HCEC 1CT (cell line): ENCODE measurements around the gene SLC16A8.
"Not testable (repeated sequence)": the region's sequence is repeated elsewhere in the genome, so short reads cannot be mapped to it uniquely, and the experiment has no call there.

ENCODE experiments used
- DNase-seq: peaks from one replicate; pipeline ENCODE4 v3.0.0-alpha.2; 2017

SLC16A8 gene

DNA sequence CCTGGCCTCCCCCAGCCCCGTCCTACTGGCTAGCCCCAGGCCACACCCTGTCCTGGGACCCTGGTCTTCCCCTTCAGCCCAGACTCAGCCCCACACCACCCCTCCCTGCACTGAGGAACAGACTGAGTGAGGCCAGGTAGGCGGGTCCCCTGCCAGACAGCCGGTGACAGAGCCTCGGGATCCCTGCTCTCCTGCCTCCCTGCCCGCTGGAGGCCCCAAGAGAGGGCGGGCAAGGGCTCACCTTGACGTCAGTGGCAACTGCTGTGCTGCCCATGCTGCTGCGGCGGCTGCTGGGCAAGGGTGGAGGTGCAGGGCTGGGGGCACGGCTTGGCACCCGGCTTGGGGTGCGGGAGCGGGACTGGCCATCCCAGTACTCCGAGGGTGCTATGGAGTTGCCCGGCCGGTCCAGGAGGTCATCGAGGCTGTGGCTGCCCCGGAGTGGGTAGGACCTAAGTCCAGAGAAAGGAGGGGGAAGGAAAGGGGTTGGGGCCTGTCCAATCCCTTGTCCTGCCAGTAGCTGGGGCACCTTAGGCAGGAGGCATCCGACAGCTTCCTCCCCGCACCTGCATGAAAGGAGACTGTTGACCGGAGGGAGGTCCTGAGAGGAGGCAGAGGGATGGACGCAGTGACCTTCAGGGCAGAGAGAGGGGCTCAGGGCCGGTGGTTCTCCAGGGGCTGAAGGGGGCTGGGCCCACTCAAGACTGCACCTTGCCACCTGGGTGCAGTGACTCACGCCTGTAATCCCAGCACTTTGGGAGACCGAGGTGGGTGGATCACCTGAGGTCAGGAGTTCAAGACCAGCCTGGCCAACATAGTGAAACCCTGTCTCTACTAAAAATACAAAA is 2.2 kb upstream of the SLC16A8 start:
- DNase-seq, result no peak

DNA sequence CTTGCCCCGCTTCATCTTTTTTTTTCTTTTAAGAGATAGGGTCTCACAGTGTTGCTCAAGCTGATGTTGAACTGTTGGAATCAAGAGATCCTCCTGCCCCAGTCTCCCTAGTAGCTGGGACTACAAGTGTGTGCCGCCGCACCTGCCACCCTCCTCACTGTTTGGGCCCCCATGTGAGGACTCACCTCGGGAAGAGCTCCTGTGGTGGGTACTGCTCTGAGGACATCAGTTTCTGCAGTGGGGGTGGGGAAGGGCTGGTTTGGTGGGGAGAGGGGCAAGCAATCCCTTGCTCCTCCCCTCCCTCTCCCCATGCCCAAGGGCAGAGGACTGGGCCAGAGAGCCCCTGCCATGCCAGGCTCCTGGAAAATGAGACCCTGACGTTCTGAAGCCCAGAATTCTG is 1.5 kb upstream of the SLC16A8 start:
- DNase-seq, result no peak

DNA sequence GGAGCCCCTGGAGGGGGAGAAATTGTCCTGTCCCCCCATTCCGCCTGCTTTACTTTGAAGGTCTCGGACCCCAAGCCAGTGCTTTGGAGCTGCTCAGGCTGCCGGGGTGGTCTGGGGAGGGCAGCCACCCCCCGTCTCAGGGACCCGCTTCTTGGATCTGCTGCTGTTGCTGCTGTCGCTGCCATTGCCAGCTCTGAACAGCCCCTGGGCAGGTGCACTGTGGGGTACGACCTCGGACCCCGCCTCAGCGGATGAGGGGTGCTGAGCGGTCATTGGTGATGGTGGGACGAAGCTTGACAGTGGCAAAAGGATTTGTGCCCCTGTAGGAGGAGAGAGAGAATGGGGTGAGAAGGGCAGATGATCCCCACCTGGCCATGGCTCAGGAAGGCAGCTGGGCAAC is 1.1 kb upstream of the SLC16A8 start:
- no peak for DNase-seq

DNA sequence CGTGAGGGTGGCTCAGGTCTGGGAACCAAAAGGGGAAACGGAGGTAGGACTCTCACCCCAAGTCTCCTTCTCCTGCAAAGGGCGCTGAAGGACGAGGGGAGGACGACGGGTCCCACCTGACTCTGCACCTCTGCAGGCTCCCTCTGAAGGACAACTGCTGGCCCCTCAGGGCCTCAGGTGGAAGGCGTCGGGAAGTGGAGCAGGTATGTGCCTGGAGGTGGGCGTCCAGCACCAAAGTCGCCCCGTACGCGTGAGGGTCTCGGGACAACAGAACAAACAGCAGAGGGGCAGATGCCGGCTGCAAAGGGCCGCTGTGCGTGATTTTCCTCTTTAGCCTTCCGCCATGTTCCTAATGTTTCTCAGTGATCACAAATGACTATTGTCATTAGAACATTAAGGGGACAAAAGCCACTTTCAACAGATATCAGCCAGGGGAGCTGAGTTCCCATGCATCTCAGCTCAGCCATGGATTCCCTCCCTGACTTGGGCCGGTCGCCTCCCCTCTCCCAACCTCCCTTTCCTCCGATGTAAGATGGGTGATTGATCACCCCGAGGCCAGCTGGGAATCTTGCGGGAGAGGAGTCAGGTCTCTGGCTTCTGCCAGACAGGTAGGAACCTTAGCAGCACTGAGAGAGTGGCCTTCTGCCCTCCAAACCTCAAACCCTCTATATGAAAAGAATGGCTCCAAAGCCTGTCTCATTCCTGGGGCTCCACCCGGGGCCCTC is 836 bp downstream of the SLC16A8 start:
- no peak for DNase-seq

DNA sequence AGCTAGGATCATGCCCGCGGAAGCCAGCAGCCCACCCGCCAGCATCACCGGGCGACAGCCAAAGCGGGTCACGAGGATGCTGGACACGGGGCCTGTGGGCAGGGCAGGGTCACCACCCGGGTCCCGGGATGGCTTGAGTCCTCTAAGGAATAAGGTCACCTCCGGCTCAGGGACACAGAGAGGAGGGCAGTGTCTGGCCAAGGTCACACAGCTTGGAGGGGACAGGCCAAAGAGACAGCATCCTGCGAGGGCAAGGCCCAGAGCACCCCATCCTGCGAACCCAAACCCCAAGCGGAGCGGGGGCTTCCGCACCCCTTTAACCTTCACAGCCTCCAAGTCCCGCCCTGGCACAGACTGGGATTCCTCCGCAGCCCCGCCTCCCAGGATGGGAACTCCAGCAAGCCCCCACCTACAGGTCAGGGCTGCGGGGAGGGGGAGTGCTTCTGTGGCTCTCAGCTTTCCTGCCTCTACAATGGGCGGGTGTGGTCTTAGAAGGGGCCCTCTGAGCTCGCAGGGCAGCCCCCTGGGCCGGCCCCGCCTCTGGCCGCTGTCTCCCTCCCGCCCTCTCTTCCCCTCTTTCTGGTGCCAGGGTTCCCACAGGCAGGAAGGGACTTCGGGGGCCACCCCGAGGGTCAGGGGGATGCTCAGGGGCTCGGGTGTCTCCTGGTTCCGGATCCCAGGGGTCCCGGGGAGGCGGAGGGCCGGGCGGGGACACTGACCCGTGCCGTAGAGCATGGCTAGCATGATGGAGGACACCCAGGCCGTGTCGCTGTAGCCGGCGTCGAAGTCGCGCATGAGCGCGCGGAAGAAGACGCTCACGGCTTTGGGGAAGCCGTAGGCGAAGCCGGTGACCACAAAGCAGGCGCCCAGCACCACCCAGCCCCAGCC is 1.8 kb downstream of the SLC16A8 start:
- DNase-seq, result no peak

DNA sequence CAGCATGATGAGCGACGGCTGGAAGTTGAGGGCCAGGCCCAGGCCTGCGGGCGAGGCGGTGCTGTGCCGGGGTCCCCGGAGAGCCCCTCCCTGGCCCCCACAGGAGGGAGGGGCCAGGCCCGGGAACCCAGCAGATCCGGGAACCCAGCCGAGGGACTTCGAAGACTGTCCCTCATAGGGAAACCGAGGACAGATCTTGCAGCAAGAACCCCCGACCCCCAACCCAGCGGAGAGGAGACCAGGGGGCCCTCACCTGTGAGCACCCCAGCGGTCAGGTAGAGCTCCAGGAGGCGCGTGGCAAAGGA is 2.4 kb downstream of the SLC16A8 start:
- no peak for DNase-seq

DNA sequence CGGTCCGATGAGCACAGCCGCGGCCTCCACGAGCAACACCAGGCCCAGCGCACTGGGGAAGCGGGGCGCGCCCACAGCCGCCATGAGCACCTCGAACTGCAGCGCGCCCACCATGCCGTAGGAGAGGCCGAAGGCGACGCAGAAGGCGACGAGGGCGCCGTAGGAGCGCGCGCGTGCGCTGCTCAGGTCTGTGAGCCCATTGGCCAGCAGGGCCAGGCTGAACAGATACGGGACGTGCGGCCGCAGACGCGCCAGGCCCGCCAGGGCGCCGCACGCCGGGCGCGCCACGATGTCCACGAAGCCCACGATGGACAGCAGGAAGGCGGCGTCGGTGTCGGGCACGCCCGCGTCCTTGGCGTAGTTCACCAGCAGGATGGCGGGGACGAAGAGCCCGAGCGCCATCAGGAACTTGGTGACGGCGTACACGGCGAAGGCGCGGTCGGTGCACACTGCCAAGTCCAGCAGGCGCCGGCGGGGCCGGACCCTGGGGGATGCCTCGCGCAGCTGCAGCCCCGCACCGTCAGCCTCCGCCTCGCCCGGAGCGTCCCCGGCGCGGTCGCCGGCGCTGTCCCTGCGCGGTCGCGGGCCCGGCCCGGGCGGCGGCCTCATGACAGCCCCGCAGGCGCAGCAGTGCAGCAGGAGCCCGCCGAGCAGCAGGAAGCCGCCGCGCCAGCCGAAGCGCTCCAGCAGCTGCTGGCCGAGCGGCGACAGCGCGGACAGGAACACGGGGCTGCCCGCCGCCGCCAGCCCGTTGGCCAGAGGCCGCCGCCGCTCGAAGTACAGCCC is 2.9 kb downstream of the SLC16A8 start:
- DNase-seq, result no peak

DNA sequence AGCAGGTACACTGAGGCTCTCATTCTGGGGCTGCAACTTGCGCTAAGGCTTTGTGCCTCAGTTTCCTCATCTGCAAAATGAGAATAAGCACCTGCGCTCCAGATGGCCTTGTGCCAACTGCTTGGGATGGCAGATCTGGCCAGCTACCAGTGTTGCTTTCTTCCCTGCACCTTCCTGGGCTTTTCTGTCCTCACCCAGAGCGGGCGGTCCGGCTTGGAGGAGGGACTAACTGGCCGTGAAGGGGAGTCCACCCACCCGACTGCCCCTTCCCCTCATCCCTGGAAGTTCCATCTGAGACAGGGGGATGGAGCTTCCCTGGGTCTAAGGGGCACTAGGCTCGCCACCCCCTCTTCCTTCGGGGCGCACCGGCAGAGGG is 3.5 kb downstream of the SLC16A8 start:
- DNase-seq, result no peak

DNA sequence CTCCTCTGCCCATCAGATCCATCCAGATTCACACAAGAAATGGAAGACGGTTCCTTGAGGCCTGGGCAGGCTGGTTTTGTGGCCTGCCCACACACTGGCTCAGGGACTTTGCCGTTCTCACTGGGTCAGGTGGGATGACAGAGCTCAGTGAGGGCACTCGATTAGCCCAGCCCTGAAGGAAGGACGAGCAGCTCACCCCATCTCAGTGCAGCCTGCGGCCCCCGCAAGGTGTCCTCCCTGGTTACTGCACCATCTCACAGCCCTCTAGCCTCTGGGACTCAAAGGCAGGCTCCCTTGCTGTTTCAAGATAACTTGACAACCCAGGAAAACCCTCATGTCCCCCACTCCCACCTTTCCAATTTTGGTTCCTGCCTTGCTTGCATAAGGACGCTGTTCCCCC is 4.2 kb downstream of the SLC16A8 start:
- no peak for DNase-seq

DNA sequence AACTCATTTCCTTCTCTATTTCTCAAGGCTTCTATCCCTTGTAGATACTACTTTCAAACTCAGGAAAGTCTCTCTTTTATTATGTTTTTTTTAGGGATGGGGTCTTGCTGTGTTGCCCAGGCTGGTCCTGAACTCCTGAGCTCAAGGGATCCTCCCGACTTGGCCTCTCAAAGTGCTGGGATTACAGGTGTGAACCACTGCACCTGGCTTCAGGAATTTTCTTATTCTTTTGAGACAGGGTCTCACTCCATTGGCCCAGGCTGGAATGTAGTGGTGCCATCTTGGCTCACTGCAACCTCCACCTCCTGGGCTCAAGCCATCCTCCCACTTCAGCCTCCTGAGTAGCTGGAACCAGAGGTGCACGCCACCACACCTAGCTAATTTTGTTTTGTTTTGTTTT is 4.8 kb downstream of the SLC16A8 start:
- DNase-seq, result not testable (repeated sequence)

DNA sequence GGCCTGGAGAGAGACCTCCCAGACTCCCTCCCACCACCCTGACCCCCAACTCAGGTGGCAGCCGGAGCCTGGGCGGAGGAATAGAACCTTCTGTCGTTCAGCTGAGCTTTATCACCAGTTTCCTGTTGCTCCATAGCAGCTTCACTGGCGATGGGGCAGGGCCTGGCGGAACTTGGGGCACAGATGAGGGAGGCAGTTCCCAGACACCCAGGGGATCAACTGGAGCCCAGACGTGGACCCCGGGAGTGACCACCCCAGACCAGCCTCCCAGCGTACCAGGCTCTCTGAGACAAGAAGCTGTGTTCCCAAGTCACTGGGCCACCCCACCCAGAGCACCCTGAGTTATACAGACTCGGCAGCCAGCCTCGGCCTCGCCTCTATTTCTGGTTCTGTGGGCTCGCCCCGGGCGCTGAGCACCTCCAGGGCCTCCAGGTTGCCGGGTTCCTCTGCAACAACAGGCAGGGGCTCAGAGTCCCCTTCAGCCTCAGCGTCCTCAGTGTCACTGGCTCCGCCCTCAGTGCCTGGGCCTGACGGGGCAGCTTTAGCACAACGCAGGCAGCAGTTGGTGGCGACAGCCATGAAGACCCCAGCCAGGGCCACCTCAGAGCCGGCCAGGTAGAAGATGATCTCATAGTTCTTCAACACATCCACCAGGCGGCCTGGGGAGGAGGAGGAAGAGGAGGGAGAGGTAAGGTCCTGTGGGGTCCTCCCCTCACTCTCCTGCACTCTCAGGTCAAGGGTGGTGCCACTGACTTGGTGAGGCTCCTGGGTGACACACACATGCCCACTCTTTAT is 5.7 kb downstream of the SLC16A8 start:
- no peak for DNase-seq

DNA sequence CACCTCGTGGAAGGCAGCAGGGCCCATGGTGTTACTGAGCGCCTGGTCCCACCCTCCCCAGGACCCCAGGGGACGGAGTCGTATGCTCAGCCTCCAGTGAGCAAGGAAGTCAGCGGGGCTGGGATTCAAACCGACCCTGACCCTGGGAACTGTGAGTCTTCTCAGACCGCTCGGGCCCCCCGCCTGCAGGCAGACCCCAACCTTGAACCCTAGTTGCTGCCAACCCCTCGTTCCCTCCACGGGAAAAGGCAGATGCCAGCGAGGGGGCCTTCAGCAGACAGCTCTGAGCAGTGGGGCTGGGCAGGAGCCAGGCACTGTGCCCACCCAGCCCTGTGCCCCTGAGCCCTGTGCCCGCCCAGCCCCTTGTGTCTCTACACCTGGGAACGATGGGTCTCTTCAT is 6.4 kb downstream of the SLC16A8 start:
- DNase-seq, result no peak

DNA sequence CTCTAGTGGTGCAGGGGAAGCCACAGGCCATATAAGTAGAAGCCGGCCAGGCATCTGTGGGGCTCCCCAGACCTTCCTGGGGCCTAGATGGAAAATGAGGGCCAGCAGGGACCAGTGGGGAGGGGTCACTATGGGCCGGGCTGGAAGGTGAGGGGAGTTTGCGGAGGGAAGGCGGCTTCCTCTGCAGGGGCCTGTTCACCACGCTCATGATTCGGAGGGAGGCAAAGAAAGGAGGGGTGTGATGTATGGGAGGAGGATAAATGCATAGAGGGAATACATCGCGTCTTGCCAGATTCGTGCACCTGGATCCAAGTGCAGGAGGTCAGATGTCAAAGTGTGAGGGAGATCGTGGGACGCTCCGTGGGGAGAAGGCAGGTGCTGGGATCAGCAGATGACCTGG is 6.9 kb downstream of the SLC16A8 start:
- no peak for DNase-seq

DNA sequence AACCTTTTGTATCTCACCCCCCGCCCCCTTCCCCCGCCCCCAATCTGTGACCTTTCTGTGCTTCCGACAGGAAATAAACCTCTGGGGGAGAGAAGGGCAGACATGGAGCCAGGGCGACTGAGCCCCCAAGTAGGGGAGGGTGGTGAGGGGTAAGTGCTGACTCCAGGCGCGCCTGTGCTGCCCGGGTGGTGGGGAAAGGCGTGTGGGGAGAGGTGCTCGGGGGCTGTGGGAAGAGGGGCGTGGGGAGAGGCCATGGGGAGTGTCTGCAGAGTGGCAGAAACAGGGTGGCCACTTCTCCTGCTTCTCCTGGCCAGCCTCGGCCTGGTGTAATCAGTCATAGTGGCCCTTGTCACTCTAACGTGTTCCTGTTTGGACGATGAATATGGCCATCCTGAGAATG is 8.0 kb downstream of the SLC16A8 start:
- no peak for DNase-seq

DNA sequence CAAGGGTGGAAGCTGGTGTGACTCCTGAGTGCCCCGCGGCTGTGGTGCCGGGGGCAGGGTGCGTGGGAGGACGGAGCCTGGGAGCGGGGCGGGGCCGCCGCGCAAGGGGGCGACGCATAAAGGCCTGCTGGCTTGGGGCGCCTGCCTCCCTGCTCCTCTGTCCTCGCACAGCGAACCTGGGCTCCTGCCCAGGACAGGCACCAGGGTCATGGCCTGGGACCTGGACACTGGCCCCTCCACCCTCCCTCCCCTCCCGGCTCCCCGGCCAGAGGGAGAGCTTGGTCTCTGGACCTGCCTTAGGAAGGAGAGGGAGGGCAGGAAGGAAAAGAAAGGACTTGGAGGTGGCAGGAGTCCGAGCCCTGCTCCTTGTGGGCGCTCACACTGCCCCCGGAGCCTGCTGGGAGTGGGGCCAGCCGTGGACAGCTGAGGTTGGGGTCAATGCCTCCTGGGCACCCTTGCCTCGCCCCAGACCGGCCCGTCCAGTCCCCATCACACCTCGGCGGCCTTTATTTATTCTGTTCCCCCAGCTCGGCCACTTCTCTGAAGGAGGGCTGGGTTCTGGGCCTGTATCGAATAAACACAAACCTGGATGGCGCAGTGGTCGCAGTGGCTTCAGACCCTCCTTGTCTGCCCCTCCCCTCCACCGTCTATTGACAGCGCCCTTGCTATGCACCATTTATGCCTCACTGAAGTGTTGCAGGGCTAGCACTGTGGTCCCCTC is 8.7 kb downstream of the SLC16A8 start:
- no peak for DNase-seq

DNA sequence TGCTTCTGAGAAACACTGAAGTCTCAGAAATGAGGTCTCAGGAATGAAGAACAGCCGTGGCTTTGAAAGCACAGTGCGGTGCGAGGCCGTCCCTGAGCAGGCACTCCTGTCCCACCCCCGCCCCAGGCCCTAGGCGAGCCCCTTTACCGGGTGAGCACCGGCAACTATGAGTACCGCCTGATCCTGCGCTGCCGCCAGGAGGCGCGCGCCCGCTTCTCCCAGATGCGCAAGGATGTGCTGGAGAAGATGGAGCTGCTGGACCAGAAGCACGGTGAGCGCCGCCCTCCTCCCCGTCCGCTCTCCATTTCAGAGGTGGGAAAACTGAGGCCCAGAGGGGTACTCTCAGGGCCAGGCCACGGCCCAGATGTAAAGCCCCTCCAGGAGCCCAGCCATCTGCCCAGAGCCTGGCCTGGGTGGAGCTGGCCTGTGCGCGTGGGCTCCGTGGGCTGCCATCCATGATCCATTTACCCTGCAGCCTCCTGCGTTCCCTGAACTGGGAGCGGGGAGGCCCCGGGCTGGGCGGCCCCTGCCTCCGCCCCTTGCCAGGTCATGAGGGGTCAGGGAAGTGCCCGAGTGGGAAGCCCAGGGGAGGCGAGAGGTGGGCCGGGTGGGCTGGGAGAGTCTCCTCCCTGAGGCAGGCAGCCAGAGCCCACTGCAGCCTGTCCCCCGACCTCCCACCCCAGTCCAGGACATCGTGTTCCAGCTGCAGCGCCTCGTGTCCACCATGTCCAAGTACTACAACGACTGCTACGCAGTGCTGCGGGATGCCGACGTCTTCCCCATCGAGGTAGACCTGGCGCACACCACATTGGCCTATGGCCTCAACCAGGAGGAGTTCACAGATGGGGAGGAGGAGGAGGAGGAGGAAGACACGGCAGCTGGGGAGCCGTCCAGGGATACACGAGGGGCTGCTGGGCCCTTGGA is 9.5 kb downstream of the SLC16A8 start:
- no peak for DNase-seq

DNA sequence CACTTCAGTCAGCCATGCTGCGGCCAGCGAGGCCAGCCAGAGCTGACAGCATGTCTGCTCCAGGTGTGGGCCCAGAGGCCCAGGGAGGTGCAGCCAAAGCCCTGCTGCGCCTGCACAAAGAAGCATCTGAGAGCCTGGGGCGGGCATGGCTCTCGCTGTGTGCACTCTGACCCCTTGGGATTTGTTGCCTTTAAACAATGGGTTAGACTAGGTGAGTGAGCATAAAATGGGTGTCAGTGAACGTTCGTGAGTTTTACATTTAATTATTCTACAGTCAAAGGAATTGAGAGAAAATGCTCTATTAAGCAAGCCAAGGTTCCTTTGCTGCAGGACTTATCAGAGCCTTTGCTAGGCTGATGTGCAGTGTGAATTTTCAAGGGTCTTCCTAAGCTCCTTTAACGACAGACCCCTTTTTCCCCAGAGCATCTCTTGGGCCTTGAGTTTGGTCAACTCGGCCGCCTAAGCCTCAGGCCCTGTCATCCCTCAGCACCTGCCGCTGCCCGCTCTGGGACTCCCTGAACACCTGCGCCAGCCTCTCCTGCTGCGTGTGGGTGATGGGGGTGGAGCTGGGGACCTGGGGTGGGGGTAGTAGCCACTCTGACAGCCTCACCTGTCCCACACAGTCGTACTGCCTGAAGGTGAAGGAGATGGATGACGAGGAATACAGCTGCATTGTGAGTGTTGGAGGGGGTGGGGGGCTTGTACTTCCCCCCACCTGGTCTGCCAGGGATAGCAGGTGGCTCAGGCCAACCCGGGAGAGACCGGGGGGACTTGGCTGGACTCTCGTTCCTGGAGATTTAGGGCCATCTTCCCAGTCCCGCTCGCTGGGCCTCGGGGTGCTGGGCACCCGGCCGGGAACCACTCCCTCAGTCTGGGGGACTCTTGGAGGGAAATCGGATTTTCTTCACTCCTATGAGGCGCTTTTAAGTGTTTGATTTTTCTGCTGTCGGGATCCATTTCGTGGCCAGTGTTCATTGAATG is 10.5 kb downstream of the SLC16A8 start:
- no peak for DNase-seq

DNA sequence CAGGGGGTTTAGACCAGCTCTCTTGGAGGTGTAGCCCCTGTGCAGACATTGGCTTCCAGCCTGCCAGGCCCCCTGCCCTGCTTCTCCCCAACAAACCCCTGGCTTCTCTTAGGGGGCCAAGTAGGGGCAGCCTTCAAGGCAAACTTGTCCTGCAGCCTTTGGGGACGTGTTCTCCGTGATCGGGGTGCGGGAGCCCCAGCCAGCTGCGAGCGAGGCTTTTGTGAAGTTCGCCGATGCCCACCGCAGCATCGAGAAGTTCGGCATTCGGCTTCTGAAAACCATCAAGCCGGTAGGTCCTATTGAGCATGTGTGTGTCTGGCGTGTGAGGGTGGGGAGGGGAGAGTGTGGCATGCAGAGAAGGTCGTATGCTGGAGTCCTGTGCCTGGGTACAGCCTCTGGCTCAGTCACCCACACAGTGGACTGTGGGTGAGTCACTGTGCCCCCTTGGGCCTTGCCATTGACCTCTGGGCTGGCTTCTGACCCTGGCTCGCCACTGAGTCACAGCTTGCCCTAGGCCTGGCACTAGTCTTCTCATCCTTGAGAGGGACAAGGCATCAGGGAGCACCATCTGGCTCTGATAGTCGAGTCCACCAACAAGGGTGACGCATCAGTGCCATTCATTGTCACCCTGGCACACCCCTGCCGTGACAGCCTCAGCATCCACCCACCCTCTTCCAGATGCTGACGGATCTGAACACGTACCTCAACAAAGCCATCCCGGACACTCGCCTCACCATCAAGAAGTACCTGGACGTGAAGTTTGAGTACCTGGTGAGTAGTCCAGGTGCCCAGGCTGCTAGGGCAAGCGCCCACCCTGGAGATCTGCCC is 11.4 kb downstream of the SLC16A8 start:
- DNase-seq, result no peak
